ENCODE data around the gene NEUROG1.

Gene NEUROG1

DNA sequence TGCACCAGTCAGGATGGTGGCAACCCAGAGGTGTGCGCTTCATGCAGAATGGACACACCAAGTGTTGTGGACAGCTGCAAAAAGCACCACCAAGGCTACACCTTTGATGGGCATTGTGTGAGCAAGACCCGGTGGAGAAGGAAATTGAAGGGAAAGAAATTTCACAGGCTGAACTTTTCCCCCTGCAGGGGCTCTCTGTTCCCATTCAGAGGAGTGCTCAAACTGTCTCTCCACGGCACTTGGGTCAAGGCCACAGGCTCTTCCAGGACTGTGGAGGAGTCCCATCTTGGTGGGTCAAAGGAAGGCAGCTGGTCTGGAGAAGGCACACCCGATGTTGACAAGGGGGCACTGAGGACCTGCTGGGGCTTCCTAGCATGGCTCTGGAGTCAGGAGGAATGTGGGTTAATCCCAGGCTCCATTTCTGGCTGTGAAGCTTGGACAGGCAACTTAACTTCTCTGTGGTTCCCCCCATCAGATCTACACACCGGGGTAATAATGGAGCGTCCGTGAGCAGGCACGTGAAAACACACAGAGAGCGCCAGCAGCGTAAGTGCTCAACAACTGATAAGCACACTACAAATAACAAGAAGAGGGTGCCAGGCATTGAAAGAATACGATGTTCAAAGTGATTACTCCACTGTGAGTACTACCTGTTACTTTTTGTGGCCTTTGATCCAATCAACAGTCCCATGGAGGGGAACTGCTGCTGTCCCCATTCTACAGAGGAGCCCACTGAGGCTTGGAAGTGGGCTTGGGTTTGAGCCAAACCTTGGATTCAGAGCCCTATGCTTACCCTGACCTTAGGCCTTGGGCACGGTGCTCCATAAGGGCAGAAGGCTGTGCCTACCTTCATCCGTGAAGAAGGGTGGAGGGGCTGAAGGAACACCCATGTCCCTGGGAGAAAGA lies 49.4 kb downstream of the NEUROG1 start:
- H3F3A ChIP-seq (ENCODE audit: low read depth): no peaks in the 10 kb centered on the region
- H3K4me1 ChIP-seq (ENCODE audit: insufficient read depth, low read length, poor library complexity, severe bottlenecking): no peaks in the 10 kb centered on the region
- no peaks in the 10 kb centered on the region for H3K27me3 ChIP-seq (ENCODE audit: insufficient read depth, low read length, poor library complexity, severe bottlenecking)

GRCh38 chr5:135484674-135485086 lies 51.1 kb downstream of the NEUROG1 start:
- no peaks in the 10 kb centered on the region for H4K20me1 ChIP-seq (ENCODE audit: insufficient read depth, low read length, poor library complexity, severe bottlenecking)
- no peaks in the 10 kb centered on the region for H3K9me2 ChIP-seq (replicated peaks; ENCODE audit: low read depth, low read length)
- no peak overlapping the region for H3K9ac ChIP-seq (ENCODE audit: low read depth, low read length, poor library complexity, severe bottlenecking)
- no peak overlapping the region for H3K4me3 ChIP-seq (ENCODE audit: low read length, poor library complexity, severe bottlenecking)
- no peaks in the 10 kb centered on the region for H3K27me3 ChIP-seq (ENCODE audit: insufficient read depth, low read length, poor library complexity, severe bottlenecking)
- H3K4me1 ChIP-seq (ENCODE audit: insufficient read depth, low read length, poor library complexity, severe bottlenecking): no peaks in the 10 kb centered on the region
- TF ChIP-seq CTCF (conservative IDR thresholded peaks at IDR 0.05; ENCODE audit: low read length) (no peak), EZH2phosphoT487 (IDR thresholded peaks at IDR 0.05; ENCODE audit: borderline replicate concordance) (no peak)
- no peaks in the 10 kb centered on the region for H3K36me3 ChIP-seq (ENCODE audit: insufficient read depth, low read length)
- no peak overlapping the region for H2AFZ ChIP-seq (ENCODE audit: low read length)
- H3K9me3 ChIP-seq (ENCODE audit: insufficient read depth, low read depth, low read length): no peaks in the 10 kb centered on the region
- H3K4me2 ChIP-seq (ENCODE audit: low read depth, low read length, poor library complexity, severe bottlenecking): no peak overlapping the region
- no peaks in the 10 kb centered on the region for H3F3A ChIP-seq (ENCODE audit: low read depth)
- no peaks in the 10 kb centered on the region for H3K79me2 ChIP-seq (ENCODE audit: insufficient read depth, low read length)

More for the DNA sequence above, 49.4 kb downstream of the NEUROG1 start:
- H3K9ac ChIP-seq (ENCODE audit: low read depth, low read length, poor library complexity, severe bottlenecking): no peak overlapping the region
- H3K9me2 ChIP-seq (replicated peaks; ENCODE audit: low read depth, low read length): no peaks in the 10 kb centered on the region
- no peaks in the 10 kb centered on the region for H3K36me3 ChIP-seq (ENCODE audit: insufficient read depth, low read length)
- H2AFZ ChIP-seq (ENCODE audit: low read length): no peak overlapping the region
- H4K20me1 ChIP-seq (ENCODE audit: insufficient read depth, low read length, poor library complexity, severe bottlenecking): no peaks in the 10 kb centered on the region
- no peak overlapping the region for H3K4me2 ChIP-seq (ENCODE audit: low read depth, low read length, poor library complexity, severe bottlenecking)
- H3K79me2 ChIP-seq (ENCODE audit: insufficient read depth, low read length): no peaks in the 10 kb centered on the region
- H3K4me3 ChIP-seq (ENCODE audit: low read length, poor library complexity, severe bottlenecking): no peak overlapping the region
- no peaks in the 10 kb centered on the region for H3K9me3 ChIP-seq (ENCODE audit: insufficient read depth, low read depth, low read length)
- TF ChIP-seq EZH2phosphoT487 (IDR thresholded peaks at IDR 0.05; ENCODE audit: borderline replicate concordance) (no peak), CTCF (conservative IDR thresholded peaks at IDR 0.05; ENCODE audit: low read length) (no peak)

Measured in Loucy (cell line).